OCI-LY7 (cell line): ENCODE results near the gene KCTD19.

ENCODE experiments used
- CTCF ChIP-seq: fragments of 200-600 bp; sonication (generic); conservative IDR thresholded peaks from 2 replicates; pipeline ENCODE4 v1.5.1; 2014; ENCODE audit warnings: mild to moderate bottlenecking, antibody characterized with exemption, low read length, moderate library complexity, mixed read lengths
- EZH2phosphoT487 ChIP-seq: fragments of 200-600 bp; sonication (generic); IDR thresholded peaks from 2 replicates; pipeline ENCODE4 v1.6.1; 2018; ENCODE audit warnings: low read depth, borderline replicate concordance, mild to moderate bottlenecking, mixed run types, antibody characterized with exemption, low read length, moderate library complexity, mixed read lengths

- TF ChIP-seq CTCF (no peak), EZH2phosphoT487 (no peak)
Observed at GRCh38 chr16:67336116-67336515, 9.6 kb upstream of the KCTD19 start.
